Aorta (tissue), 5 donors: ENCODE measurements around the gene UTY. TPM values are rescaled to one million over a fixed set of nuclear protein-coding genes. Genes with fewer than 3 reads are reported as not detected.

Experiments
- ATAC-seq: fragments of 200-7000 bp; cut with Tn5 transposase; one replicate; pipeline ENCODE4 v1.9.1; 2022; ENCODE audit warnings: moderate library complexity; ENCODE audit not compliant: low FRiP score
- DNase-seq, 2 donors: peaks; one replicate each; pipeline ENCODE4 v3.0.0-alpha.2; 2020
- H3K27ac ChIP-seq, 2 donors: one replicate each; pipeline ENCODE4 v1.5.1; 2013; ENCODE audit warnings: low read length in 2 of 2, mild to moderate bottlenecking in 2 of 2, moderate library complexity in 2 of 2, control low read depth in 1 of 2, inconsistent platforms in 1 of 2, low read depth in 1 of 2
- H3K27me3 ChIP-seq, 2 donors: one replicate each; pipeline ENCODE4 v1.6.1; 2013; ENCODE audit warnings: control low read depth in 1 of 2, low read length in 1 of 2, mild to moderate bottlenecking in 1 of 2, moderate library complexity in 1 of 2; ENCODE audit not compliant: insufficient read depth in 2 of 2, control insufficient read depth in 1 of 2
- H3K36me3 ChIP-seq, 2 donors: one replicate each; pipeline ENCODE4 v1.6.1; 2013; ENCODE audit warnings: control low read depth in 1 of 2, low read length in 1 of 2, mild to moderate bottlenecking in 1 of 2; ENCODE audit not compliant: insufficient read depth in 2 of 2, control insufficient read depth in 1 of 2
- H3K4me1 ChIP-seq, 2 donors: one replicate each; pipeline ENCODE4 v1.6.1; 2013; ENCODE audit warnings: low read length in 2 of 2, control low read depth in 1 of 2, mild to moderate bottlenecking in 1 of 2, moderate library complexity in 1 of 2; ENCODE audit not compliant: insufficient read depth in 2 of 2, control insufficient read depth in 1 of 2
- H3K4me3 ChIP-seq, 2 donors: one replicate each; pipeline ENCODE4 v1.5.1; 2013; ENCODE audit warnings: low read length in 2 of 2, control low read depth in 1 of 2, mild to moderate bottlenecking in 1 of 2
- H3K9me3 ChIP-seq: one replicate; pipeline ENCODE4 v1.6.1; 2013; ENCODE audit warnings: mild to moderate bottlenecking, low read length; ENCODE audit not compliant: control insufficient read depth
- WGBS, 2 donors: extraction: QIAGEN DNeasy Blood & Tissue Kit; methylation state at CpG; one replicate each; pipeline ENCODE4 v1.1.7; 2013; 5-methylcytosine and 5-hydroxymethylcytosine counted together
- intact Hi-C, 2 donors: fragments of 100-400 bp; cut with DNase I; formaldehyde crosslinking; loops; one replicate each; pipeline versions ENCODE4 v1.14.2 to v1.15.0; 2022
- long read RNA-seq, 2 donors: library from polyadenylated mRNA; unstranded; transcript quantifications; one replicate each; pipeline ENCODE4 v2.0.0, GENCODE V29; 2020 to 2021
- polyA plus RNA-seq, 2 donors: library from polyadenylated mRNA; stranded (reverse); fragments of 200-250 nt; gene quantifications; one replicate each; pipeline ENCODE4 v1.2.3, GENCODE V29; 2013
- total RNA-seq, 2 donors: library from RNA; stranded (reverse); fragmentation: NEBNext Ultra II Directional; extraction: Animal tissue kit (Norgen Biotek cat#: 25700); gene quantifications; one replicate each; pipeline ENCODE4 v1.2.1, GENCODE V29; 2021
- donor health status: healthy with polysubstance abuse.
- donor health status: Bipolar disorder and iron deficiency.
- donor health status: DM: no; HTN: no; CAD: no.
- donor health status: DM: no; HTN: no; CAD: no.
- donor health status: DM: yes; HTN: yes; CAD: no.

The UTY gene
- not detected for total RNA-seq
- polyA plus RNA-seq = 1 to 10 TPM in 1 of 2 donors, not detected in 1; 2.1 TPM
- long read RNA-seq, donor 1 = 0 reads
- long read RNA-seq, donor 2 = 0 reads

DNA sequence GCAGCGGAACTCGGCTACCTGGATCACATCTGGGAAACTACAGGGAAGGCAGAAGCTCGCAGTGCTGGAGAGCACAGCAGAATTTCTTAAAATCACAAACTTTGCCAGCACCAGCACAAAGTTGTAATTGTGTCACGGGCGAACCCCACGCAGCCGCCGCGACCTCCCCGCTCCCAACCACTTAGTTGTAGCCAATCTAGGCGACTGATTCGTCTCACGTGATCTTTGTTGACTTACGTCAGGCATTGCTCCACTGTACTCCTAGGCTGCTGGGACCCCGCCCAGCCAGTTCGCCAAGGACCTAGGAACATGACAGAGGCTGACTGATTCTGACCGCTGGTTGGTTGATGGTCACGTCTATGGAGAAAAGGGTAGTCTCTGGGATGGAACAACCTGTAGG is at the start of gene UTY:
Gene UTY (minus strand): TSS at position 206 of the 400 bp plus-strand sequence. CDS start 368 bp downstream, outside the sequence.
- no peaks in the 10 kb centered on the region for H3K9me3 ChIP-seq
- H3K27ac ChIP-seq = peak within 1 kb of the TSS in 1 of 2 donors; percentile 70
- intact Hi-C loops = no loop called here
- 0% methylated on average over 18 of the region's 18 CpGs; no CpG with 5 or more reads in 1 of the 2 donors for WGBS, 2 donors
- no peaks in the 10 kb centered on the region for H3K4me1 ChIP-seq
- H3K36me3 ChIP-seq = no peaks in the 10 kb centered on the region
- DNase-seq = no peak
- ATAC-seq = no peak
- peak within 1 kb of the TSS in 1 of 2 donors; percentile 84 for H3K4me3 ChIP-seq
- no peaks in the 10 kb centered on the region for H3K27me3 ChIP-seq

DNA sequence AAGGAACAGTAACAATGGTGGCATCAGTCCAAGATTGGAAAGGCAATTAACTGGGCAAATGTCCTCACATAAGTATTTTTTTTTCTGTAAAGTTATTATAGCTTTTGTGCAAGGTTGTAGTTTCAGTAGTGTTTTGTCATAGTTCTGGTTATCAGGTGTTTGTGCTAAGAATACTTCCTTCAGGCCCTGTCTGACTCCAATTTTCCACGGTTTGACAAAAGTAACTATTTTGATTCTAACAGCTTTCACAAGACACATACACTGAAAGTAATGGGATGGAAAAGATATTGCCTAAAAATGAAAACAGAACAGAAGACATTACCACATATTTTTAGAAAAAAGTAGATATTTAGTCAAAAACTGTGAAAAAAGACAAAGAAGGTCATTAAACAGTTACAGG is 40.6 kb upstream of the UTY start:
- Histone ChIP-seq H3K36me3 (no peaks in the 10 kb centered on the region), H3K4me1 (no peaks in the 10 kb centered on the region), H3K4me3 (no peak overlapping the region), H3K27me3 (no peaks in the 10 kb centered on the region), H3K9me3 (no peaks in the 10 kb centered on the region), H3K27ac (no peak overlapping the region)
- DNase-seq (no peak), ATAC-seq (no peak)
- intact Hi-C loops = no loop called here
- WGBS, 2 donors = 44% methylated on average over 1 of the region's 1 CpG; no CpG with 5 or more reads in 1 of the 2 donors

DNA sequence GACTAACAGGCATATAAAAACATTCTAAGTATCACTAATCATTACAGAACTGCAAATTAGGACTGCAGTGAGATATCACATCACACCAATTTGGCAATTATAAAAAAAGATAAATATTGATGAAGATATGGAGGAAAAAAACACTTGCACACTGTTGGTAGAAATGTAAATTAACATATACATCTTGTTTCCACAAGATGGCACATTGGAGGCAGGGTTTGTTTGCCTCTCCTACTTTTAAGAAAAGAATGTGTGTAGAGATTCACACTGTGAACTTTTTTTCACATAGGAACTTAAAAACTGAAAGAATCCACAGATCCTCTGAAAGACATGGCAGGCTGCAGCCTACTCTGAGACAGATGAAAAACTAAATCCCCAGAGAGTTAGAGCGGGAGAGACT is 21.4 kb upstream of the UTY start:
- intact Hi-C loops = no loop called here
- 53% methylated on average over 1 of the region's 1 CpG; no CpG with 5 or more reads in 1 of the 2 donors for WGBS, 2 donors
- H3K9me3 ChIP-seq = peaks cover 3% of the 10 kb centered on the region
- no peaks in the 10 kb centered on the region for H3K4me1 ChIP-seq
- no peaks in the 10 kb centered on the region for H3K27me3 ChIP-seq
- no peak overlapping the region for H3K27ac ChIP-seq
- H3K4me3 ChIP-seq = no peak overlapping the region
- no peak for DNase-seq
- H3K36me3 ChIP-seq = no peaks in the 10 kb centered on the region
- ATAC-seq = no peak

DNA sequence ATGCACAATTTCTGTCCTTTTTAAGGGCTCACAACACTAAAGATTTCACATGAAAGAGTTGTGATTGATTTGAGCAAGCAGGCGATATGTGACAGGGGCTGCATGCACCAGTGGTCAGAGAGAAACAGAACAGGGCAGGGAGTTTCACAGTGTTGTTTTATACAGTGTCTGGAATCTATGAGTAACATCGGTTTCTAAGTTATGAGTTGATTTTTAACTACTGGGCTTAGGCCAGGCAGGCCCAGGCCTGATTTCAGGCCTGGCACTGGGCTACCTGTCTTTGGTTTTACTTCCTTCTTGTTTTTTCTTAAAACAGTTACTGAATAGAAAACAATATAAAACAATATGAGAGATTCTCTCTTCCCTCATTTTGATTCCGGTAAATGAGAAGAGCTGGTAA is 13.9 kb upstream of the UTY start:
- DNase-seq (no peak), ATAC-seq (no peak)
- no peaks in the 10 kb centered on the region for H3K27me3 ChIP-seq
- H3K4me3 ChIP-seq = no peak overlapping the region
- no peaks in the 10 kb centered on the region for H3K4me1 ChIP-seq
- H3K27ac ChIP-seq = no peak overlapping the region
- intact Hi-C loops = no loop called here
- H3K36me3 ChIP-seq = no peaks in the 10 kb centered on the region
- H3K9me3 ChIP-seq = no peaks in the 10 kb centered on the region
- WGBS, 2 donors = 63% methylated on average over 3 of the region's 3 CpGs; no CpG with 5 or more reads in 1 of the 2 donors

DNA sequence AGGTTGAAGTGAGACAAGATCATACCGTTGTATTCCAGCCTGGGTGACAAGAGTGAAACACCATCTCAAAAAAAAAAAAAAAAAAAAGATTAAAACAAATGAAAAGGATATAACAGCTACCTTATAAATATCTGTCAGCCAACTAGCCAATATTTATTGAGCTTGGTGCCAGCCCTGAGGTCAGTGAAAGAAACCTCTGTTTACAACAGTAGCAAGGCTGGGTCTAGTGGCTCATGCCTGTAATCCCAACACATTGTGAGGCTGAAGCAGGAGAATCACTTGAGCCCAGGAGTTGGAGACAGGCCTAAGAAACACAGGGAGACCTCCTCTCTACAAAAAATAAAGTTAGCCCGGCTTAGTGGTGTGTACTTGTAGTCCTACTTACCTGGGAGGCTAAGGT is 12.6 kb upstream of the UTY start:
- H3K9me3 ChIP-seq = no peaks in the 10 kb centered on the region
- H3K4me1 ChIP-seq = no peaks in the 10 kb centered on the region
- intact Hi-C loops = no loop called here
- H3K27ac ChIP-seq = no peak overlapping the region
- 98% methylated on average over 2 of the region's 2 CpGs; no CpG with 5 or more reads in 1 of the 2 donors for WGBS, 2 donors
- no peak overlapping the region for H3K4me3 ChIP-seq
- no peaks in the 10 kb centered on the region for H3K27me3 ChIP-seq
- ATAC-seq (no peak), DNase-seq (no peak)
- H3K36me3 ChIP-seq = no peaks in the 10 kb centered on the region

DNA sequence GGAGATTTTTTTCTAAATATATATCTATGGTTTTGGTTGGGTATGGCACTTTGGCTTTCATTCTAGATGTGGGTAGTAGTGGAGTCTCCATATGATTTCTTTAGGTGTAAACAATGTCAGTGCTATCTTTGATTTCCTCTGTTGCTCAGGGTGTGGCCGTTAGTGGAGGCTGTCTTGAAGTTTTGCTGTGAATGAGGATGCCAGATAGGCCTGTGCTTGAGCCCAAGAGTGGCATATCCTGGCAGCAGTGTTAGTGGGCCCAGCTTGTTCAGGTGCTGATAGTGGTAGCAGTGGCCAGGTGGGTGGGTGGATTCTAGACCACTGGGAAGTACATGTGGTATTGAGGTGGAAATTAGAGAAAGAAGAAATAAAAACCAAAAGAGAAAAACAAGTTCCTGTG is 8.9 kb upstream of the UTY start:
- Histone ChIP-seq H3K36me3 (no peaks in the 10 kb centered on the region), H3K4me3 (no peak overlapping the region), H3K4me1 (no peaks in the 10 kb centered on the region), H3K27me3 (no peaks in the 10 kb centered on the region), H3K27ac (no peak overlapping the region), H3K9me3 (no peaks in the 10 kb centered on the region)
- WGBS, 2 donors = 82% methylated on average over 1 of the region's 1 CpG; no CpG with 5 or more reads in 1 of the 2 donors
- ATAC-seq (no peak), DNase-seq (no peak)
- intact Hi-C loops = no loop called here

DNA sequence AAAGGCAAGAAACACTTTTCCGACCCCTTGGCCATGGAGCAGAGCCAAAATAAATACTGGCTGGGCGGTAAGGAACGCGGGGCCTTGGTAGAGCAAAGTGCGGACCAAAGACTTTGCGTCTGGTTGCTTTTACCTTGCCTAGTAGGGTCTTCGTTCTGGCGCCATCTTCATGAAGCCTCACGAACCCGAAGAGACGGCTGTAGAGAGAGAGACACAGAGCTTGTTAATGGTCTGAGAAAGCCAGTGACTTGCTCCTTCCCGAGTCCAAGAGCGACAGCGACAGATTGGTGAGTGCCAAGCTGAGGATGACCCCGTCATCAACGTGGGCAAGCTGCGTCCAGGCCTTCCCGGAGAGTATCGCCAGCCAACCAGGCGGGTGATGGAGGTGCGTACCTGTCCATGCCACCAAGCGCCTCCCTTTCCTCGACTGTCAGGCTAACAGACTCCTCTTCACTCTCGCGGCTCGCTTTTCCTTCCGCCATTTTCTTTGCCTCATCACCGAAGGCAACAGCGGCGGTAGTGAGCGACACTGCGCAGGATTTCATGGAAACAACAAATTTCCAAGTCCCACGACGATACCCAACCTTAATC is 617 bp downstream of the UTY start:
- peak overlapping the region in 1 of 2 donors; percentile 84 for H3K4me3 ChIP-seq
- WGBS, 2 donors = 1% methylated on average over 34 of the region's 34 CpGs; no CpG with 5 or more reads in 1 of the 2 donors
- no peaks in the 10 kb centered on the region for H3K36me3 ChIP-seq
- peak overlapping the region in 1 of 2 donors; percentile 70 for H3K27ac ChIP-seq
- H3K9me3 ChIP-seq = no peaks in the 10 kb centered on the region
- intact Hi-C loops = no loop called here
- H3K4me1 ChIP-seq = no peaks in the 10 kb centered on the region
- DNase-seq (no peak), ATAC-seq (no peak)
- H3K27me3 ChIP-seq = no peaks in the 10 kb centered on the region

DNA sequence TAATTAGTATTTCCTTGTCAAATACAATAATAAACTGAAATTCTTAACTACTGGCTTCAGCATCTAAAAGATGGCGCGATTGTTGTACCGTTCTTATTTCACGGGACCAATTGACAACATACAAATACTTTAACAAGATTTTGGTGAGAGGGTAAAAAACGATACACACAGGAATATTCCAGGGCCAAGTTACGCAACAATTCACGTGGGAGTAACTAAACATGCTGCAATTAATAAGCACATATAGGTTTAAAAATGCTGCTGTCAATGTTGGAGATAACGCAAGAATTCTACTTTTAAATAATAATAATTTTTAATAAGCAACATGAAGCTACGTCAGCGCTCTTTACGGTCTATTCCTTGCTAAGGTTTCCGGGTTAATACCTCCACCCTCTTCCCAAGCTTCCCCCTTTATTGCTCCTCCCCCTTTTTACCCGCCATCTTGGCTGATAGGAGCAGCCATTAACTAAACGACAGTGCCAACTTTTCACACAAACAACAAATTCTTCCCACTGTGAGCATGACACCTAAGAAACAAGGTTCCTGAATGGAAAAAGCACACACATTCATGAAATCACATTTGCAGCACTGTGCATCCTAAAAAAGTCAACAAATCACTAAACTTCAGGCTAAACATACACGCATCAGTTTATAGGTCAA is 1.6 kb downstream of the UTY start:
- WGBS, 2 donors = 1% methylated on average over 15 of the region's 15 CpGs; no CpG with 5 or more reads in 1 of the 2 donors
- Histone ChIP-seq H3K4me1 (no peaks in the 10 kb centered on the region), H3K4me3 (peak overlapping the region in 1 of 2 donors; percentile 84), H3K36me3 (no peaks in the 10 kb centered on the region), H3K27ac (peak overlapping the region in 1 of 2 donors; percentile 51), H3K9me3 (no peaks in the 10 kb centered on the region), H3K27me3 (no peaks in the 10 kb centered on the region)
- ATAC-seq (no peak), DNase-seq (no peak)
- intact Hi-C loops = no loop called here

DNA sequence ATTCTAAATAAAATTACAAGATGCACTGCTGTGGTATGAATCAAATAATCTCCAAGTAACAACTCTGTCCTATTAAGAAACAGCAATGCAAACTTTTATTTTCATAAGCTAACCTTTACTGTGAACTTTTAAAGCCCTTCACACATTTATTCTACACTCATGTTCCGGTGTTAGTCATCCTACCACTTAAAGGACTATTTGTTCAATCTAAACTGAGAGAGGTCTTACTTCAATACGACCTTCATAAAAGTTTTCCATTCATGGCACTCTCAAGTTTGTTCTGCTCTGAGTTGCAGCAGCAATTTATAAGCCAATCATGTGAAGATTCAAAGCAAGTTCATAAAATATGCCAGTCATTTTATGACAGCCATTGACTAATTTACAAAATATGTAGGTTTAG is 4.8 kb downstream of the UTY start:
- Histone ChIP-seq H3K27me3 (no peaks in the 10 kb centered on the region), H3K4me3 (no peak overlapping the region), H3K36me3 (no peaks in the 10 kb centered on the region), H3K27ac (no peak overlapping the region), H3K9me3 (no peaks in the 10 kb centered on the region), H3K4me1 (no peaks in the 10 kb centered on the region)
- intact Hi-C loops = no loop called here
- no peak for DNase-seq
- ATAC-seq = no peak
- 19% methylated on average over 2 of the region's 2 CpGs; no CpG with 5 or more reads in 1 of the 2 donors for WGBS, 2 donors
